ENCODE results near the gene C20orf173.
"Not testable (repeated sequence)": the region's sequence is repeated elsewhere in the genome, so short reads cannot be mapped to it uniquely, and the experiment has no call there.

C20orf173 gene

DNA sequence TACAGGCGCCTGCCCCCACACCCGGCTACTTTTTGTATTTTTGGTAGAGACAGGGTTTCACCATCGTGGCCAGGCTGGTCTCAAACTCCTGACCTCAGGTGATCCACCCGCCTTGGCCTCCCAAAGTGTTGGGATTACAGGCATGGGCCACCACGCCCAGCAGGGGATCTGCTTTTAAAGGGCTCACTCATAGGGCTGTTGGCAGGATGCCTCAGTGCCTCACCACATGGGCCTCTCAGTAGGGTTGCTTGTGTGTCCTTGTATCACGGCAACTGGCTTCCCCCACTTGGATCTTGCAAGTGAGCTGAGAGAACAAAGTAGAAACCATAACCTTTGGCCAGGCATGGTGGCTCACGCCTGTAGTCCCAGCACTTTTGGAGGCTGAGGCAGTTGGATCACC, 15.5 kb upstream of the C20orf173 start:
- peak; percentile 46 for DNase-seq

DNA sequence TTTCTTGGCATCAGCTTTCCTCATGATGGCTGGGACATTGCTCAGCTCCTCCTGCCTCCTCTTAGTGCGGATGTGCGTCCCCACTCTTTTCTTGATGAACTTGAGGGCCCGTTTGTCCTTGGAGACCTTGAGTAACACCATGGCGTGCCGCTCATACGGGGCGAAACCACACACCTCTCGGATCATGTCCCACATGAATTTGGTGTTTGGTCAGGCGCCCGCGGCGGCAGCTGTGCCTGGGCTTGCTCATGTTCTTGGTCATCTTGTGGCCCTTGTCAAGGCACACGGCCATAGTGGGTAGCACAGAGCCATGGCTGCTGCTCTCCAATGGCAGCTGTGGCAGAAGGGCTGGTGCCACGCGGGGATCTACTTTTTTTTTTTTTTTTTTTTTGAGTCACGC, 15.0 kb upstream of the C20orf173 start:
- no peak for DNase-seq

DNA sequence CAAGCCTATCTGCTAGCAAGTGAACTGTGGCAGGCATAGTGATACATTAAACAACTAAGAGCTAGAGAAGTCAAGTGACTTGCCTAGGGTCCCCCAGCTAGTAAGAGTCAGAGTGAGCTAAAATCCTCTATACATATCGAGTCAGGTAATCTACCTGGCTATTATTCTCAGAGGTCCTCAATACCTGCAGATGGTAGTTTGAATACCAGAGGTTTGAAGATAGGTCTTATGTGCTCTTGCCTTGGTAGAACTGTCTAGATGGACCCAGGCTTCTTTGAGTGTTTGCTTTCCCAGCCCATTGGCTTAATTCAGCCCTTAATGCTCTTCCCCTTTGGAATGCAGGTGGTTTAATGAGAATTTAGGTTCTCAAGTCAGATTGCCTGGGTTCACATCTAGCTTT, 13.5 kb upstream of the C20orf173 start:
- DNase-seq: no peak

DNA sequence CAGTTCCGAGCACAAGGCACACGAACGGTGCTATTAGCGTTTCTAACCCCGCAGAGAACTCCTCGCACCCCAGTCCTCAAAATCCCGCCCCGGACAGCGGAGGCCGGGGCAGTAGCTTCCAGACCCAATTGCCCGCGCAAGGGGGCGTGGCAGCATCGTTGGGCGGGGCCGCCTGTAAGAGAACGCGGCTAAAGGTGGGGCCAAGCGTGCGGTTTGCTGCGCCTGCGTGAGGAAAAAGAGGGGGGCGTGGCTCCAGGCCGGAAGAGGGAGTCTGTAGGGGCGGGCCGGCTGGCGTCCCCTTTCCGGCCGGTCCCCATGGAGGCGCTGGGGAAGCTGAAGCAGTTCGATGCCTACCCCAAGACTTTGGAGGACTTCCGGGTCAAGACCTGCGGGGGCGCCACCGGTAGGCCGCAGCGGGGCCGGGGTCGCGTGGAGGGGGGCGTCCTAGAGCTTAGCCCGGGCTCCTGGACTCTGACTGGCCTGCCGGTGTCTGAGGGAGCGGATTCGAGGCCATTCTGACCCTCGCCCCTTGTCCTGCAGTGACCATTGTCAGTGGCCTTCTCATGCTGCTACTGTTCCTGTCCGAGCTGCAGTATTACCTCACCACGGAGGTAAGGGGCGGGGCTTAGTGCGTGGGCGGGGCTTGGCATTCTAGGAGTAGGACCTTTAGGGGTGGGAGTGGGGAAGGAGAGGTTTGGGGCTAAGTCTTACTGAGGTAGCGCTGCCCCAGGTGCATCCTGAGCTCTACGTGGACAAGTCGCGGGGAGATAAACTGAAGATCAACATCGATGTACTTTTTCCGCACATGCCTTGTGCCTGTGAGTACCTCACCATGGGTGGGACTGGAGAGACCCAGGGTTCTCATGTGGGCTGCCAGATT, 12.6 kb upstream of the C20orf173 start, which contains the start of gene ERGIC3:
ERGIC3 (plus strand) TSS at position 296 of the 880 bp plus-strand sequence; CDS start at position 316, 20 bp downstream.
- DNase-seq: peak; percentile 99

DNA sequence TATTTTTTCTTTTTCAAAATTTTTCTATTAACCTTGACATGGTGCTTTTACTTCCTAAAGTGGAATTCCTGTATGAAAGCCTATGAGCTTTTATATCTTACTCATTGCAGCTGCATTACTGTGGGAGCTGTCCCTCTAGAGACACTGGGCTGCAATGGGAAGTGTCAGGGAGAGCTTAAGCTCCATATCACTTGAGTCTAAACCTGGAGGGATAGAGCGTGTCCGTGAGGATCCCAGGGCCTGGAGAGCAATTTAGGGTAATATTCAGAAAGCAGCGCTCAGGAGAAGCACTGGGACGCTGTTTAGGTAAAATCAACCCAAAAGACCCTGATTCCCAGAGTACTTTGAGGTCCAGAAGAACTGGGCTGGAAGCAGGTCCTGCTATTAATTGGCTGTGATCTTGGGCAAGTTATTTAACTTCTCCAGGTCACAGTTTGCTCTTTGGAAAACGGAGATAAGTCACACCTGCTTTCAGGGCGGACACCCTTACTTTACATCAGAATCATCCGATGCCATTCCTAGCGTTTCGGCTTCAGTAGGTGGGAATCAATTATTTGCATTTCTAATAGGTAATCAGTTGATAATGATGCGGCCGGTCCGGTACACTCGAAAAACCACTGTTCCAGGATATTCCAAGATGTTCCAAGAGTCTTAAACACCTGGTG, 11.8 kb upstream of the C20orf173 start:
- no peak for DNase-seq

DNA sequence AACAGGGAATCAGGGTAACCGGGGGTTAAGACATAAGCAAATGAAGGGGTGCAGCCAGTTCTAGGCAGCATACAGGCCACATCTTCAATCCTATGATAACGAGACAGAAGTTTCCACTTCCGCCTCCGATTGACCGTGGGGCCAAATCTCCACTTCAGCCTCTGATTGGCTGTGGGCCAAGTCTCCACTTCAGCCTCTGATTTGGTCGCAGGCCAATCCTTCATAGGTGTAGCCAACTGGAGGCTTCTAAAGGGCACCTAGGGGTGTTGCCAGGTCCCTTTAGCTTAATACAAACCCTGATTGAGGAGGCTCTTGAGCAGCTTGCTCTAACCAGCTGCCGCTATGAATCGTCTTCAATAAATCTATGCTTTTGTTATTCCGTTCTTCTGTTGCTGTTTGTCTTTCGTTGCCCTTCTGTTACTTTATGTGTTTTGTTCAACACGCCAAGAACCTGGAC, 10.3 kb upstream of the C20orf173 start:
- peak; percentile 84 for DNase-seq

DNA sequence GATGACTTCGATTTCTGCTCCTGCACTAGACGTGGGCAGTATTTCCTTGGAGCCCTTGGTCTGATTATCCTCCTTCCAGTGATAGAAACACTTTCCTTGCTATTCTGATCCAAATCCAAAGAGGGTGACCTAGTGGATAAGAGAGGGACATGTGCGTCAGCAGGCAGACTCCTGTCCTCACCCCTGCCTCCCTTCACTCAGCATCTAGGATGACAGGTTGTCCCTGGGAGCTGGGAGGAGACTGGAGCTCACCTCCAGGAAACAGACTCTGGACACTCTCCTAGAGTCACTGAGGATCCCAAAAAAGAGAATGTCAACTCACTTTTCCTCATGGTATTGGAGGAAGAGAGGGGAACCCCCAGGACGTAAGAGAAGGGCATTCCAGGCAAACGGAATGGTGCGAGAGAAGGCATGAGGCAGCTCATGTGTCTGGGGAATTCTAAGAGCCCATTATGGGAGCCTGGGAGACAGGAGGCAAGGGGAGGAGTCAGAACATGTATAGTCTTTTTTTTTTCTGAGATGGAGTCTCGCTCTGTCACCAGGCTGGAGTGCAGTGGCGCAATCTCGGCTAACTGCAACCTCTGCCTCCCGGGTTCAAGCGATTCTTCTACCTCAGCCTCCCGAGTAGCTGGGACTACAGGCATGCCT, 2.2 kb downstream of the C20orf173 start:
- no peak for DNase-seq

DNA sequence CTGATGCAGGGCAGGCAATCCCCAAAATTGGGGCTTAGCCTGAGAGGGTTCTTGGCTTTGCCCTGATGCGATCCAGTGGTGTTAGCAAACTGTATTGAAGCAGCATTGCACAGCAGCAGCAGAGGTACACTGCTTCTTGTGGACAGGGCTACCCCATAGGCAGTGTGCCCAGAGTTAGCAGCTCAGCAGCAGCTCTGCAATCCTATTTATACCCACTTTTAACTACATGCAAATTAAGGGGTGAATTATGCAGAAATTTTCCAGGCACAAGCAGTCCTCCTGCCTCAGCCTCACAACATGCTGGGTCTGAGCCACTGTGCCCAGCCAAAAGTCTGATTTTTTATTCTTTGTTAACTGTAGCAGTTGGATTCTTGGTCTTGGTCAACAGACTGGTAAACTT, 3.8 kb downstream of the C20orf173 start:
- no peak for DNase-seq

DNA sequence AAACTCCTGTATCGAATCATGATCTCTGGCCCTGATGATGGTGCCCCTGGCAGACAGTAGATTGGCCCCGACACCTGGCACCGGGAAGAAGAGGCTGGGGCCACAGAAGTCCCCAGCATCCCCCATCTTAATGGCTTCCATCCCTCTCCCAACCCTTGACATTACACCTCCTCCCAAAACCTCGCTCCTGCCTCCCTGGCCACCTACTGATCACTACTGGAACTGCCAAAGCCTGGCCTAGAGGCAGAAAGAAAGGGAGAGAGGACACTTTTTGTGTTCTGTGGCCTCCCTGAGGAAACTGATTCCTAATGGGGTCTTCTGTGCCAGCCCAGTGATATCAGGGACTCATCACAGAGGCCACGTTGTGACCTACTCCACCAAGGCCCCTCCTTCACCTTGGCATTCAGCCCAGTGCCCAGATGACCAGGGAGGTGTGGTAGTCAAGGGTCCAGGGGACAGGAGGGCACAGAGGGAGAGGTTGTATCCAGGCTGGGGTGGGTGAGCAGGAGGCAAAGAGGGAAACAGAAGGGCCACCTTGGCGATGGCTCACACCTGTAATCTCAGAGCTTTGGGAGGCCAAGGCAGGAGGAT, 6.1 kb downstream of the C20orf173 start:
- DNase-seq: peak; percentile 69

DNA sequence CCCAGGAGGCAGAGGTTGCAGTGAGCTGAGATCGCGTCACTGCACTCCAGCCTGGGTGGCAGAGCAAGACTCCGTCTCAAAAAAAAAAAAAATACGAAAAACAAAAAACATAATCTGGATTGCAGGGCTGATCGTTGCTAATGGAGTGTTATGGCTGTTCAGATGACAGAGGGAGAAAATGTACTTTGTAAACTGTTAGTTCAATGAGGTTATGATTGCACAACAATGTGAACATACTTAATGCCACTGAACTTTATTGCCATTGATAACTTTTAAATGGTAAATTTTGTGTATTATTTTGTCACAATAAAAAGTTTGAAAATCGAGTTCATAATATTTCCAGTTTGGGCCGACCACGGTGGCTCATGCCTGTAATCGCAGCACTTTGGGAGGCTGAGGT, 10.5 kb downstream of the C20orf173 start:
- no peak for DNase-seq

DNA sequence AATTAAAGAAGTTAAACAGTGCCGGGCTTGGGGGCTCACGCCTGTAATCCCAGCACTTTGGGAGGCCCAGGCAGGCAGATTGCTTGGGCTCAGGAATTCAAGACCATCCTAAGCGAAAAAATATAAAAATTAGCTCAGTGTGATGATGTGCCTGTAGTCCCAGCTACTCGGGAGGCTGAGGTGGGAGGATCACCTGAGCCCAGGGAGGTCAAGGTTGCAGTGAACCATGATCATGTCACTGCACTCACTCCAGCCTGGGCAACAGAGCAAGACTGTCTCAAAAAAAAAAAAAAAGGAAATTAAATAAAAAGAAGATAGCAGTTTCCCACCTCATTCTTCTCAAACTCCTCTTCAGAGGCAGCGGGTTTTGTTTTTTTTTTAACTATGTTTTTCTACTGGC, 11.7 kb downstream of the C20orf173 start:
- not testable (repeated sequence) for DNase-seq

DNA sequence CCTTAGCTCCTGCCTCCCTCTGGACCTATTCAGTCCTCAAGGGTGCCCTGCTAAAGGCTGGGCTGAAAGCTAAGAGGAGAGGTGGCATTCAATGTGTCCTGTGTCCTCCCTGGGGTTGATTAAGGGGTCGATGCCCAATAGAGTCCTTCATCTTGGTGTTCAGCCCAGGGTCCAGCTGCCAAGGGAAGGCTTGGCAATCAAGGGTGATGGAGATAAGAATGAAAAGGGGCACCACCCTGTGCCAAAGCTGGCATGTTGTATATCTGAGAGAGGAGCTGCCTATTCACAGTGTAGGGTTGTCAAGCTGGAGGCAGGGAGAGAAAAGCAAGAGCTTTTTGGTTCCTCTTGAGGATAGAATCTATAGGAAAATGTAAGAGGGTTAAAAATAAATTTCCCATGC, 12.3 kb downstream of the C20orf173 start:
- DNase-seq: peak; percentile 88

DNA sequence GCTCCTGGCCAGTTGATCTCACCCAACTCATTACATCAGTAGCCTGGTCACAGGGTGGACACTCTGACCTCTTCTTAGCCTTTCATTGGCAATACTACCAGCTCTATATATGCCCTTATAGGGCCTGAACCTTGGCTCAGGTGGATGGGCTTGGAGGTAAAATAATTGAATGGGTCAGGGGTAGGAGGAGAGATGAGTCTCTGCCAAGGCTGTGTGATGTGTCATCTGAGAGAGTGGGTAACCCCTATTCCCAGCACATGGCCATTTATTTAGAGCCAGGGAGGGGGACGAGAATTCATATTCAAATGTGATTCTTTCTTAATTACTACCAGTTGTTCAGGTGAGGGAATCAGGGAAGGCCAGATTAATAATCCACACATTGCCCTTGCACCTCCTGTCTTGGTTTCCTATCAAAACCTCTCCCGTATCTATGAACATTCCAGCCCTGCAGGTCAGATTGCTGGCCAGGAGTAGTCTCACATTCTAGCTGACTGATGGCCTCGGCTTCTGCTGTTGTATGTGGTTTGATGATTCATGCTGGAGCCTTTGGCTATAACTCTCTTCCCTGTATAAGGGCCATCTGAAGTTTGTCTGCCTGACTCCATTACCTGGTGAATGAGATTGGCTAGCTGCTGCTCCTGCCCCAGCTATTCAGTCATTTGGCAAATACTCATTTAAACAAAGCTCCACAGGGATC, 13.4 kb downstream of the C20orf173 start:
- DNase-seq: peak; percentile 56

DNA sequence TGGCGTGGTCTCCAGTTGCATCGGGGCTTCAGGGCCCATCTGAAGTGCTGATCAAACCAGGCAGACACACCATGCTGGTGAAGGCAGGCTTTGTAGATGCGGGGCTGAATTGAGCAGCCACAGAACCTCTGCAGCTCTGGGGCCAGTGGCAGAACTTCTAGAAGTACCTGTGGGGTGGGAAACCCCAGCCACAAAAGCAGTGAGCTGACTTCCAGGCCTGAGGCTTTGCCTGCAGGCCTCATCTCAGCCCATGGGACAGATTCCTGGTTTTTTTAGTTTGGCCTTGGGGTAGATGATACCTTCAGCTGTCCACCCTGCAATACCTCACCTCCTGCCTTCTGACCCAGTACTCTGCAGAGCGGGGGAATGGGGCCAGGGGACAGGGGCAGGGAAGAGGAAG, 14.1 kb downstream of the C20orf173 start:
- DNase-seq: no peak

DNA sequence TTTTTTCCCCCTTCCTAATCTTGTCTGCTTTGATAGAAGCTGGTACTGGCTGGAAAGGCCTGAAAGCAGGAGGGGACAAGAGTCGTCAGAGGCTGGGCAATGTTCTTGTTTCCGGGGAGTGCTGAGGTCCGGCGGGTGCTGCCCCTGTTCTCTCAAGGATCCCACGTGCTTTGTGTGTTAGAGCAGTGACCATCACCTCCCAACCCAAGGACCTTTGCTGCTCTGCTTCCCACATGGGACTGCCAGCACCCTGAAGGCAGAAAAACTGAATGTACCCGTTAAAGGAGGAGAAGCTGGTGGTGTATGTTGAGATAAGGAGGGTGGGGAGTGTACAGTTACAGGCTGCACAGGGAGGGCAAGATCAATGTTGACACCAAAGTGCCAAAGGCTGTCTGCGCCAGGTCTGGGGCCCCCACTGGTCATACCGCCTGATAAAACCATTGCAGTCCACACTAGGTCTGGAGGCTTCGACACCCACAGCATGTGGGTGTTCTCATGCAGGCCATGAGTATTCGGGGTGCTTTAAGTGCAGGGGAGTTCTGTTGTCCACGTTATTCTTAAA, 15.0 kb downstream of the C20orf173 start:
- peak; percentile 96 for DNase-seq

DNA sequence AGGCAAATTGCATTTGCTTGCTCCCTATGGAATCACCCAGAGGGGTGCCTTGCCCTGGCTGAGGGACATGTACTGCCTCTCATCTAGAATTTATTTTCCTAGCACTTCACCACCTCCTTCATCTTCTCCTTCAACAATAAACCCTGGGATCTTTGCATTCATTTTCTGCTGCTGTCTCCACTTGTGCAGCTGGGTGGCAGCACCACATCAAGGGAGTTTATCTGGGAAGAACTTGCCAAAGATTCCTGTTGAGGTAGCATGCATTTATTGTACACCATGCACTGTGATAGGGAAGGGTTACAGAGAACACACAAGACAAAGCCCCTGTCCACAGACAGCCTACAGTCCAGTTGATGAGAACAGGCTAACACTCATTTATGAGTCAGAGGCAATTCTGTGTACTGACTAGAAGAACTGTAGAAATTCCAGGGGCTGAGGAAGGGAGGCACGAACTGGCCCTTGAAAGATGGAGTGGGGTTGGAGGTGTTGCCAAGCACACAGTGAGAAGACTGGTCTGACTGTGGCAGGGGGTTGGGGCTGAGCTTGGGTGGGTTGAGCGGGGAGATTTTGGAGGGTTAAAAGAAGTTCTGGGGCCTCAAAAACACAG, 17.5 kb downstream of the C20orf173 start:
- DNase-seq: peak; percentile 75

DNA sequence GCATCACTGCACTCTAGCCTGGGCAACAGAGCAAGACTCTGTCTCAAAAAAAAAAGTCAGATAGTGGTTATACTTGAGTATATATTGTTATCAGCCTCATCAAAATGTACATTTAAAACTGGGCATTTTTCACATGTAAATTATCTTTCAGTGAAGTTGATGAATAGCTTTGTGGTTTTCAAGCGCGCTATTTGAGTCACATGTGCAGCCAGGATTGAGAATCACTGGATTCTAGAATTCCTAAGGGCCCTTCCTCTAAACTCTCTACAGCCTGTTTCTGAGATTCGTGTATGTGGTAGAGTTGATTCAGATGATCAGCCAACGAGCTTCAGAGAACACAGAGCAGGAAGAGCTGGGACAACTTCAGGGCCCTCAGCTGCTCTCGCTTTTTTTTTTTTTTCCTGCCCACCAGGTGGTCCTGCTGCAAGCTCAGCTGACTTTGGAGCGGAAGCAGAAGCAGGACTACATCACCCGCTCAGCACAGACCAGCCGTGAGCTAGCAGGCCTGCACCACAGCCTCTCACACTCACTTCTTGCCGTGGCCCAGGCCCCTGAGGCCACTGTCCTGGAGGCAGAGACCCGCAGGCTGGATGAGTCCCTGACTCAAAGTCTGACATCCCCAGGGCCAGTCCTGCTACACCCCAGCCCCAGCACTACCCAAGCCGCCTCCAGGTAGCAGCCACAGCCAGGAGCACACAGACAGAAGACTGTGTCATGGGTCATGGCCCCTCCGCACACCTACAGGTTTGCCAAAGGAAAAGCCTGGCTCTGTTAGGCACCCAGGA, 18.3 kb downstream of the C20orf173 start:
- DNase-seq: no peak

DNA sequence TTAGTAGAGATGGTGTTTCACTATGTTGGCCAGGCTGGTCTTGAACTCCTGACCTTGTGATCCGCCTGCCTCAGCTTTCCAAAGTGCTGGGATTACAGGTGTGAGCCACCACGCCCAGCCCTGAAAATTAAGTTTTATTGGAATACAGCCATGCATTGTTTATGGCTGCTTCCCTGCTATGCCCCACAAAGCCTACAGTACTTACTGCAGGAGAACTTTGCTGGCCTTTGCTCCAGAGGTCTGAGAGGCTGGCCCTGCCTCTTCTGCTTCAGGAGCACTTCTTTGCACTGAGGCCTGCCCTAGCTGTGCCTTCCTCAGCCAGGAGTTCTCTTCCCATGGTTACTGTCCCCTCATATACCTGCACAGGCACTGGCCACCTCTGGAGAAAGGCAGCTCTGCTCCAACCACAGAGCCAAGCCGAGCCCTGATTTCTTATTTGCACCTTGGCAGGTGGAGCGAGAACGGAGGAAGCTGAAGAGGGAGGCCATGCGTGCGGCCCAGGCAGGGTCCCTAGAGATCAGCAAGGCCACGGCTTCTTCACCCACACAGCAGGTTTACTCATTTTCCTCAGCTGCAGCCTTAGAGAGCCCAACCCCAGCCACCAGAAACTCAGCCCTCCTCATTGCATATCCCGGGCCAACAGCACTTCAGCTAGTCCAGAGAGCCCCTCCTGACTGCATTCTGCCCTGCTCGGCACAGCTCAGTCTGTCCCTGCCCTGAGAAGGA, 20.8 kb downstream of the C20orf173 start:
- no peak for DNase-seq

DNA sequence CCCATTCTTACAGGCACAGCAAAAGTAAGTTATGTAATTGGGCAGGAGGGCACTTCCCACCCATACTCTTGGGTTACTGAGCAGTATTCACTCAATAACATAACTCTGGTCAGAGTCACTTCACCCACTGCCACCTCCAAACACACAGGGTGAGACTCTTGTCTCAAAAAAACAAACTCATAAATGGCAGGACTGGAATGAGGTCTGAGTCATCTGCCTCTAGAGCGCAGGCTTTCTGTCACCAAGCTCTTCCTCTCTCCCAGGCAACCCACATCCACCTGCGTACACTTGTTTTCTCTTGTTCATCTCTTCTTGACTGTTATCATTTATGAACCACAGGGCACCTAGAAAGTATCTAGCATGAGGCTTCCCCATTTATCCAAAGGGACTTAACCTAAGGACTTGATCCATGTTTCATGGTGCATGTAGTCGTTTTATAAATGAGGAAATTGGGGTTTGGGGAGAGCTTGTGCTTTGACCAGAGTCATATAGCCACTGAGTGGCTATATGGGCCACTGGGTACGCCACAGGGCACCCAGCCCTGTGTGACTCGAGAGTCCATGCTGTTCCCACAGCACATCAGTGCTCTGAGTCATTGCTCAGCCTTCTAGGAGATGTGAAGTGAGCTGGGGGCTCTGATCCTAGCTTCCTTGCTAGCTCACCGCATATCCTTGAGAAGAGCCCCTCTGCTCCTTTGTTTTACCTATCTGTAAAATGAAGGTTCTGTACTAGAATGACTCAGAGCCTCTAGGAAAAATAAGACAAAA, 22.4 kb downstream of the C20orf173 start:
- DNase-seq: no peak

Measured in hematopoietic multipotent progenitor cell treated with erythropoietin and hydrocortisone succinate and interleukin-3 and kit ligand, for 6 days (in vitro differentiated cells).